Karpas-422 (cell line): ENCODE data around the gene NOC2L. TPM values are rescaled to one million over a fixed set of nuclear protein-coding genes. Genes with fewer than 3 reads are reported as not detected.

ENCODE experiments used
- DNase-seq: peaks from one replicate; pipeline ENCODE4 v3.0.0-alpha.2; 2015
- H2AFZ ChIP-seq: fragments of 200-600 bp; sonication (generic); 2 replicates; pipeline ENCODE4 v1.6.1; 2014; ENCODE audit warnings: antibody characterized with exemption, low read length, mixed read lengths
- H3K27ac ChIP-seq: fragments of 200-600 bp; sonication (generic); 2 replicates; pipeline ENCODE4 v1.5.1; 2014; ENCODE audit warnings: mild to moderate bottlenecking, low read length, moderate library complexity
- H3K27me3 ChIP-seq: fragments of 200-600 bp; sonication (generic); 2 replicates; pipeline ENCODE4 v1.6.1; 2014; ENCODE audit warnings: low read length, mixed read lengths
- H3K36me3 ChIP-seq: fragments of 200-600 bp; sonication (generic); 2 replicates; pipeline ENCODE4 v1.6.1; 2014; ENCODE audit warnings: low read length, mixed read lengths; ENCODE audit not compliant: insufficient read depth
- H3K4me1 ChIP-seq: fragments of 200-600 bp; sonication (generic); 2 replicates; pipeline ENCODE4 v1.6.1; 2014; ENCODE audit warnings: mild to moderate bottlenecking, low read length, mixed read lengths
- H3K4me2 ChIP-seq: fragments of 200-600 bp; sonication (generic); 2 replicates; pipeline ENCODE4 v1.6.1; 2014; ENCODE audit warnings: low read length, low read depth, mild to moderate bottlenecking; ENCODE audit not compliant: poor library complexity, severe bottlenecking
- H3K4me3 ChIP-seq: fragments of 200-600 bp; sonication (generic); 2 replicates; pipeline ENCODE4 v1.5.1; 2014; ENCODE audit warnings: mild to moderate bottlenecking, antibody characterized with exemption, low read length, mixed read lengths
- H3K79me2 ChIP-seq: fragments of 200-600 bp; sonication (generic); 2 replicates; pipeline ENCODE4 v1.6.1; 2014; ENCODE audit warnings: mild to moderate bottlenecking, low read length, mixed read lengths
- H3K9ac ChIP-seq: fragments of 200-600 bp; sonication (generic); 2 replicates; pipeline ENCODE4 v1.6.0; 2014; ENCODE audit warnings: low read length
- H3K9me2 ChIP-seq: fragments of 200-600 bp; sonication (generic), shearing (Covaris generic); replicated peaks from 2 replicates; pipeline ENCODE4 v1.6.0; 2014; ENCODE audit warnings: mild to moderate bottlenecking, low read length, moderate library complexity; ENCODE audit not compliant: insufficient read depth
- H3K9me3 ChIP-seq: fragments of 300-700, 200-600 bp; sonication (generic); 2 replicates; pipeline ENCODE4 v1.6.1; 2014; ENCODE audit warnings: low read length, mixed read lengths
- H4K20me1 ChIP-seq: fragments of 200-600 bp; sonication (generic); 2 replicates; pipeline ENCODE4 v1.6.1; 2014; ENCODE audit warnings: mild to moderate bottlenecking, antibody characterized with exemption, low read length, low read depth; ENCODE audit not compliant: insufficient read depth
- total RNA-seq: library from RNA; depleted of rRNA; stranded (reverse); fragments of >200 nt; shearing (Covaris generic); gene quantifications from 2 replicates; pipeline ENCODE4 v1.2.3, GENCODE V29; 2014; ENCODE audit warnings: low replicate concordance

NOC2L gene
- total RNA-seq, 1 experiment from 2014 or later, result 32.5 TPM

DNA sequence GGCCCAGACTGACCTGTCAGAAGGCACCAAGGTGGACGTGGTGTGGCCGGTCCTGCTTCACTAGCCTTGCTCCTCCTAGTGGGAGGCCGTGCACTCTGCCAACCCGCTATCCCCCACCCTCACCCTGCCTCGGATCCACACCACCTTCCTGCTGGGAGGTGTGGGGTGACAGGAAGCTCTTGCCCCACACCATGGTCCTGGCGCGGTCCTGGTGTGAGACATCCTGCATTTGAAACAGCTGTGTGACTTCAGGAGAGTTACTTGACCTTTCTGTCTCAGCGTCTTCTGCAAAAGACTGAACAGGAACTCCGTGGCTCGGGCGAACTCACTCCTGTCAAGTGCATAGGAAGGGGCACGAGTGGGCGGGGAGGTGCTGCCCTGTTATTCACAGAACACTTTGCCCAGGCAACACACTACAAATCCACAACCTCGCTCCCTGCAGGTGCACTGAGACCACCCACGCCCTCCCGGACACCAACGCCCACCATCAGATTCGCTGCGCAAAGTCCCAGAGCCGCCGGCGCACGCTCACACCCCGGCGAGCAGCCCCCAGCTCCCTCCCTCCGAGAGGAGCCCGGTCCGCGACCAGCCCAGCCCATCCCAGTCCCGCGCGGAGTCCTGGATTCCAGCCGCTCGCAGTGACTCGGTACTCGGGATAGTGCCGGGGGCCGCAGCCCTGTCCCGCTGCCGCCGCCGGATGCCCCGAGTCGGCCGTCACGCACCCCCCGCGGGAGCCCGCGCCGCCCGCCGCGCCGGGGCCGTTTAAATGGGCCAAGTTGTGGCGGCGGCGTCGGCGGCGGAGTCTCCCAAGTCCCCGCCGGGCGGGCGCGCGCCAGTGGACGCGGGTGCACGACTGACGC is 35.7 kb downstream of the NOC2L start, which contains the start of gene SAMD11:
Gene SAMD11 (plus strand): TSS at position 793 of the 860 bp plus-strand sequence. CDS start 509 bp downstream, outside the sequence.
- H3K9me2 ChIP-seq, result no peaks in the 10 kb centered on the region
- H4K20me1 ChIP-seq, result peaks cover 24% of the 10 kb centered on the region; the same call in 1 of the 2 replicates
- H3K9ac ChIP-seq, result no peak within 1 kb of the TSS
- peak within 1 kb of the TSS; percentile 32; the same call in 1 of the 2 replicates for H3K4me3 ChIP-seq
- H3K4me2 ChIP-seq, result peak within 1 kb of the TSS; percentile 35
- H3K4me1 ChIP-seq, result peaks cover 15% of the 10 kb centered on the region
- peak; percentile 87 for DNase-seq
- no peaks in the 10 kb centered on the region for H3K79me2 ChIP-seq
- no peak within 1 kb of the TSS for H2AFZ ChIP-seq
- H3K27ac ChIP-seq, result no peak within 1 kb of the TSS
- H3K9me3 ChIP-seq, result no peaks in the 10 kb centered on the region
- H3K36me3 ChIP-seq, result no peaks in the 10 kb centered on the region
- H3K27me3 ChIP-seq, result no peaks in the 10 kb centered on the region

DNA sequence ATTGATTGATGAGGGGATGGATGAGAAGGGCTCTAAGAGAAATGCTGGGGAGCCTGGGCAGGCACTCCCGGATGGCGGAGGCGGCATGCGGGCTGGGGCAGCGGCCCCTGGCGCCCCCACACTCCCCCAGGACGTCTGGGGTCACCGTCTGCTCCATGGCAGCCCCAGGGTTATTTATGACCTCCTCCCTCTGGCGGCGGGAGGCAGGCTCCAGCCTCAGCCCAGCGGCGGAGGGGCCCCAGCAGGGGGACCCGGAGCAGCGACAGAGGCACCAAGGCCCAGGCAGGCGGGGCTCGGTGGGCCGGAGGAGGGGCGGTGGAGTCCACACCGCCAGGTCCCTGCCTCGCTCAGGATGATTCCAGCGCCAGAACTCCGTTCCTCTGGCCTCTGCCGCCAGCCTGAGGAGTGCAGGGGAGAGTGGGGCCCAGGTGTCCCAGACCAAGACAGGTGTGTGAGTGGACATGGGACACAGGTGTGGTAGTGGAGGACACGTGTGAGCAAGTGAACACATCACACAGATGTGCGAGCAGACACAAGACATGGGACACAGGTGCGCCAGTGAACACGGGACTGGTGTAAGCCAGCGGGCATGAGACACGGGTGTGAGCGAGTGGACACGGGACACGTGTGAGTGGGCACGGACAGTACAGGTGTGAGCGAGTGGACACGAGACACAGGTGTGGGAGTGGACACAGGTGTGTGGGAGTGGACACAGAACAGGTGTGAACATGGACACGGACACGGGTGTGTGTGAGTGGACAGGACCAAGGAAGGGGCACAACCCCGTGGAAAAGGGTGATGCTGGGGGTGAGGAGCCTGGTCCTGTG is 37.8 kb downstream of the NOC2L start:
- Histone ChIP-seq H2AFZ (no peak overlapping the region), H3K27me3 (no peaks in the 10 kb centered on the region), H3K9ac (no peak overlapping the region), H3K27ac (no peak overlapping the region), H3K4me1 (peaks cover 15% of the 10 kb centered on the region), H3K9me3 (no peaks in the 10 kb centered on the region), H4K20me1 (peaks cover 24% of the 10 kb centered on the region; the same call in 1 of the 2 replicates), H3K4me2 (peak overlapping the region; percentile 50), H3K9me2 (no peaks in the 10 kb centered on the region), H3K79me2 (no peaks in the 10 kb centered on the region), H3K4me3 (no peak overlapping the region), H3K36me3 (no peaks in the 10 kb centered on the region)
- DNase-seq, result peak; percentile 82

DNA sequence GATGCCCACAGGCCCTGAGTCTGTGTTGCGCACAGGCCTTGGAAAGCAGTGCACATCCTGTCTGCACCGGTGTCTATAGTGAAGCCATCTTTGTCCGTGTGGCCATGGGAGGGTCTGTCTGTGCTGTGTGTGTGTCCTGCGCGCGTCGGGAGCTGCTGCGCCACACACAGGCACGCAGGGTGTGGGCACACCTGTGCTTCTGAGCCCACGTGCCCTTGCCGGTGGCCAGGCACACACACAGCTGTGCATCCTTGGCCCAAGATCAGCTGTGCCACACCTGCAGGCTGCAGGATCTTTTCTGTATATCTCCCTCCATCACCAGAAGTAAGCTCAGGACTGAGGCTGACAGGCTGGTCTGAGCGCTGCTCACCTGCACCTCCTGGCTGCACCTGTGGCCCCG is 38.5 kb downstream of the NOC2L start:
- Histone ChIP-seq H3K9me2 (no peaks in the 10 kb centered on the region), H3K36me3 (no peaks in the 10 kb centered on the region), H4K20me1 (peaks cover 24% of the 10 kb centered on the region; the same call in 1 of the 2 replicates), H3K27ac (no peak overlapping the region), H3K27me3 (no peaks in the 10 kb centered on the region), H3K9ac (no peak overlapping the region), H3K4me3 (no peak overlapping the region), H3K4me1 (peaks cover 15% of the 10 kb centered on the region), H3K4me2 (peak overlapping the region; percentile 50), H3K79me2 (no peaks in the 10 kb centered on the region), H2AFZ (no peak overlapping the region), H3K9me3 (no peaks in the 10 kb centered on the region)
- DNase-seq, result no peak

DNA sequence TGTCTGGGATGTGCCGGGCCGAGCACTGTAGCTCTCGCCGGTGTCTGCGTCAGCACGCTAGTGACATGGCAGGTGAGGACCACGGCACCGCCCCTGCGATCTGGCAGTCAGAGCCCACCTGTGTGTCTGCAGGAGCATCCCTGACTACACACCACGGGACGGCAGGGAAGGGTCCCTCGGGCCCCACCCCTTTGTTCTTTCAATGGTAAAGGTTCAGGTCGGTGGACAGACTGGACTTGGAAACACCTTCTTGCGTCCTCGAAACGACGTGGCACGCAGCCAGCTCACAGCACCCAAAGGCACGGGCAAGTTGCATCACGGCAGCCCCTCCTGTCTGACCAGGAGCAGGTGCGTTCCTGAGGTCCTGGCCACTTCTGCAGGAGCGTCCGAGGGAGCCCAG is 39.0 kb downstream of the NOC2L start:
- H3K4me1 ChIP-seq, result peaks cover 15% of the 10 kb centered on the region
- H3K9me3 ChIP-seq, result no peaks in the 10 kb centered on the region
- H3K4me3 ChIP-seq, result no peak overlapping the region
- no peak overlapping the region for H2AFZ ChIP-seq
- no peak overlapping the region for H3K27ac ChIP-seq
- H3K79me2 ChIP-seq, result no peaks in the 10 kb centered on the region
- no peak for DNase-seq
- peaks cover 24% of the 10 kb centered on the region; the same call in 1 of the 2 replicates for H4K20me1 ChIP-seq
- H3K9ac ChIP-seq, result no peak overlapping the region
- no peak overlapping the region for H3K4me2 ChIP-seq
- no peaks in the 10 kb centered on the region for H3K36me3 ChIP-seq
- no peaks in the 10 kb centered on the region for H3K27me3 ChIP-seq
- H3K9me2 ChIP-seq, result no peaks in the 10 kb centered on the region

DNA sequence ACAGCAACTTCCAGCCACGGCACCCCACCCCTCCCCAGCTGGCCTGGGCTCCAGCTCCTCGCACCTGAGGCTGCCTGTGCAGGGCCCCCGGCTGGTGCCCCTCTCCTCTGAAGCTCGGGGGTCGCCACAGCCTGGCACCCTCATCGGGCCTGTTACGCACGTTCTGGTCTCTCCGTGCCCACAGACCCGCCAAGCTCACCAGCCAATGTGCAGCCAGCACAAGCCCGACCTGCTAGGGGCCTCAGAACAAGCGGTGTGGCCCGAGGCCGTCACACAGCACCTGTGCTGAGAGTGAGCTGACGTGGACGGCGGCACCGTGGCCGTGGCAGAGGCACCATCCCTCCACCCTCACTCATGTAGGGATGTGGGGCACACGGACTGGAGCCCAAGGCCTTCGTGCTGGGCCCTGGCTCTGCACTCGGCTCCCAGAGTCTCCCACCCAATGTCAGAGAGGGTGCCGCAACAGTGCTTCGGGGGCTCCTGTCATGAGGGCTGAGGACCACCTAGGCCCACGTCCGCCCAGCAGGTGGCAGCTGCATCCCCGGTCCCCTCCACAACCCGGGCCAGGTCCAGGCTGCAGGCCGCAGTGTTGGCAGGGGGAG is 39.7 kb downstream of the NOC2L start:
- no peaks in the 10 kb centered on the region for H3K27me3 ChIP-seq
- no peak overlapping the region for H3K4me3 ChIP-seq
- peaks cover 15% of the 10 kb centered on the region for H3K4me1 ChIP-seq
- H3K4me2 ChIP-seq, result no peak overlapping the region
- no peaks in the 10 kb centered on the region for H3K36me3 ChIP-seq
- H3K9me2 ChIP-seq, result no peaks in the 10 kb centered on the region
- H3K27ac ChIP-seq, result no peak overlapping the region
- no peaks in the 10 kb centered on the region for H3K79me2 ChIP-seq
- H3K9me3 ChIP-seq, result no peaks in the 10 kb centered on the region
- H4K20me1 ChIP-seq, result peaks cover 24% of the 10 kb centered on the region; the same call in 1 of the 2 replicates
- H2AFZ ChIP-seq, result no peak overlapping the region
- no peak overlapping the region for H3K9ac ChIP-seq
- no peak for DNase-seq

DNA sequence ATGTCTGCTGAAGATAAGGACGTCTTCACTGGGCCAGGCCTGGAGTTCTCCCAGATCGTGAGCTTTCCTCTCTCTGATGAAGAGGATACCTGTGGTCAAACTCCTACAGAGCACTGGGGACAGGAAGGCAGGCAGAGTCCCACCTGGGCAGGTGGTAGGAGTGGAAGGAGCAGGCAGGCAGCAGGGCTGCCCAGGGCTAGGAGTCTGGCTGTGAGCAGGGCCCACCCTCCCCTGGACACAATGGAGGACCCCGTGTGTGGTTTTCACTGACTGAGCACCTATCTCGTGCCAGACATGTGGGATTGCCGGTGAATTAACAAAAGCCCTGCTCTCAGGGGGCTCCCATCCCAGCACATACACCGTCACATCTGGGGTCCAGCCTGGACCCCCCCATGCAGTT is 40.2 kb downstream of the NOC2L start:
- Histone ChIP-seq H3K36me3 (no peaks in the 10 kb centered on the region), H3K9me2 (no peaks in the 10 kb centered on the region), H2AFZ (no peak overlapping the region), H3K9me3 (no peaks in the 10 kb centered on the region), H3K9ac (no peak overlapping the region), H3K27me3 (no peaks in the 10 kb centered on the region), H3K4me1 (peaks cover 15% of the 10 kb centered on the region), H3K27ac (no peak overlapping the region), H3K4me2 (no peak overlapping the region), H4K20me1 (peaks cover 24% of the 10 kb centered on the region; the same call in 1 of the 2 replicates), H3K4me3 (no peak overlapping the region), H3K79me2 (no peaks in the 10 kb centered on the region)
- DNase-seq, result no peak

DNA sequence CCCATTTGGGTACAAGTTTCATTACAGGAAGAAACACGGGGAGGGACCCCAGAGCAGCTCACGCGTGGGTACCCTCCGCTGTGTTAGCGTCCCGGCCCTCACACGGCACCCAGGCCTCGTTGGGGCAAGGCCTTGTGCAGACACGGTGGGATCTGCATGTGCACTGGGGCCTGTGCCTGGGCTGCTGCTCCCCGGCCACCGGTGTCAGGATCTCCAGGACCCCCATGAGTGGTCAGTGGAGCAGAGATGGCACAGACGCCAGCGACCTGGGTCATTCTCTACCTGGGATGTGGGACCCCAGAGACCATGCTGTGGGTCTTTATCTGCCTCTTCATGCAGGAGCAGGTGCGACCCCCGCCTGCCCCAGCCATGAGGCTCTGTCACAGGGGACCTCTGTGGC is 40.7 kb downstream of the NOC2L start:
- no peaks in the 10 kb centered on the region for H3K27me3 ChIP-seq
- H3K4me1 ChIP-seq, result peaks cover 13% of the 10 kb centered on the region
- no peak for DNase-seq
- no peaks in the 10 kb centered on the region for H3K9me2 ChIP-seq
- no peaks in the 10 kb centered on the region for H3K79me2 ChIP-seq
- no peak overlapping the region for H2AFZ ChIP-seq
- no peaks in the 10 kb centered on the region for H3K9me3 ChIP-seq
- H3K27ac ChIP-seq, result no peak overlapping the region
- no peak overlapping the region for H3K9ac ChIP-seq
- no peaks in the 10 kb centered on the region for H3K36me3 ChIP-seq
- no peak overlapping the region for H3K4me3 ChIP-seq
- H3K4me2 ChIP-seq, result no peak overlapping the region
- H4K20me1 ChIP-seq, result peaks cover 23% of the 10 kb centered on the region; the same call in 1 of the 2 replicates
